ENCODE measurements around the gene RFT1. TPM values are rescaled to one million over a fixed set of nuclear protein-coding genes. Genes with fewer than 3 reads are reported as not detected.
A peak's percentile ranks its signal among the peaks of the same experiment; 100 is the strongest.

Gene RFT1
- total and polyA plus RNA-seq, 7 experiments from 2014 or later, result 16.0 to 32.0 (median 24.1) TPM

- POLR2A ChIA-PET, result no interaction called here
- H3K4me3 Mint-ChIP-seq, result no peak overlapping the region
- Histone ChIP-seq H3K4me1 (ENCODE audit: control insufficient read depth in 2 of 2, insufficient read depth in 2 of 2, low read length in 2 of 2) (no peaks in the 10 kb centered on the region), H3K9me3 (ENCODE audit: control insufficient read depth in 2 of 3, low read length in 3 of 3) (no peaks in the 10 kb centered on the region), H3K36me3 (ENCODE audit: control insufficient read depth in 2 of 3, insufficient read depth in 3 of 3, low read length in 3 of 3) (peaks cover 0 to 55% (median 5%) of the 10 kb centered on the region in 3 experiments), H3K27ac (ENCODE audit: low read depth, low read length) (no peak overlapping the region), H3K27me3 (ENCODE audit: control insufficient read depth in 2 of 2, insufficient read depth in 2 of 2, low read length in 2 of 2) (no peaks in the 10 kb centered on the region), H3K4me3 (ENCODE audit: low read length) (no peak overlapping the region)
- CTCF ChIA-PET, result no interaction called here
- peaks cover 0 to 6% (median 0%) of the 10 kb centered on the region in 7 donors for H3K4me1 Mint-ChIP-seq
- H3K36me3 Mint-ChIP-seq, result peaks cover 4 to 40% (median 8%) of the 10 kb centered on the region in 5 donors
- H3K9me3 Mint-ChIP-seq, result no peaks in the 10 kb centered on the region
- DNase-seq (no peak), ATAC-seq (no peak)
- H3K27me3 Mint-ChIP-seq, result no peaks in the 10 kb centered on the region
- H3K27ac Mint-ChIP-seq, result peak overlapping the region in 3 of 9 donors; percentile 30 to 59 (median 42)
- intact Hi-C loops (cut with micrococcal nuclease), result no loop called here
Observed at GRCh38 chr3:53089511-53089910, 40.7 kb downstream of the RFT1 start.

DNA sequence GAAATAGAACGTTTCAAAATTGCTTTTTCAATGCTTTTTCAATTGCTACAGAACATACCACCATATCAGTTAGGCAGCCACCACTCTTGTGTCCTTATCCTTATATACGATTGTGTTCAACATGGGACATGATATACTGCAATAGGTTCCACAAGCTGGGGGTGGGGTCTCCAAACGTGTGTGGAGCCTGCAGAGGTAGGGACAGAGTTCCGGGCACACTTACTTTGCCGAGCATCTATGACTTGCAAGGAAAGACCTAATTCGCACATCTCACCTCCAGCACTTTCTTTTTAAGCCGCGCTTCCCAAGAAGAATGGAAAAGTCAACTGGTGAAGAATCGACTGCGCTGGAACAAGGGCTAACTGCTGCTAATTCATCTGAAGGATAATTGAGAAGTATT is 44.8 kb downstream of the RFT1 start:
- H3K27me3 ChIP-seq (ENCODE audit: control insufficient read depth in 2 of 2, insufficient read depth in 2 of 2, low read length in 2 of 2), result no peaks in the 10 kb centered on the region
- intact Hi-C loops (cut with micrococcal nuclease), result no loop called here
- H3K9me3 ChIP-seq (ENCODE audit: control insufficient read depth in 2 of 3, low read length in 3 of 3), result no peaks in the 10 kb centered on the region
- H3K4me3 ChIP-seq (ENCODE audit: low read length), result no peak overlapping the region
- Mint-ChIP-seq H3K9me3 (no peaks in the 10 kb centered on the region), H3K36me3 (peaks cover 0 to 10% (median 0%) of the 10 kb centered on the region in 5 donors), H3K27ac (no peak overlapping the region), H3K27me3 (no peaks in the 10 kb centered on the region), H3K4me3 (no peak overlapping the region), H3K4me1 (peaks cover 0 to 3% (median 0%) of the 10 kb centered on the region in 7 donors)
- peaks cover 0 to 22% (median 5%) of the 10 kb centered on the region in 3 experiments for H3K36me3 ChIP-seq (ENCODE audit: control insufficient read depth in 2 of 3, insufficient read depth in 3 of 3, low read length in 3 of 3)
- no peak for ATAC-seq
- H3K27ac ChIP-seq (ENCODE audit: low read depth, low read length), result no peak overlapping the region
- ChIA-PET CTCF (no interaction called here), POLR2A (interaction anchor here (1.0 kb wide), 1 partner anchor 9 kb away, joined by 3 read pairs; no protein-coding TSS in a partner anchor)
- no peak for DNase-seq
- H3K4me1 ChIP-seq (ENCODE audit: control insufficient read depth in 2 of 2, insufficient read depth in 2 of 2, low read length in 2 of 2), result no peaks in the 10 kb centered on the region

DNA sequence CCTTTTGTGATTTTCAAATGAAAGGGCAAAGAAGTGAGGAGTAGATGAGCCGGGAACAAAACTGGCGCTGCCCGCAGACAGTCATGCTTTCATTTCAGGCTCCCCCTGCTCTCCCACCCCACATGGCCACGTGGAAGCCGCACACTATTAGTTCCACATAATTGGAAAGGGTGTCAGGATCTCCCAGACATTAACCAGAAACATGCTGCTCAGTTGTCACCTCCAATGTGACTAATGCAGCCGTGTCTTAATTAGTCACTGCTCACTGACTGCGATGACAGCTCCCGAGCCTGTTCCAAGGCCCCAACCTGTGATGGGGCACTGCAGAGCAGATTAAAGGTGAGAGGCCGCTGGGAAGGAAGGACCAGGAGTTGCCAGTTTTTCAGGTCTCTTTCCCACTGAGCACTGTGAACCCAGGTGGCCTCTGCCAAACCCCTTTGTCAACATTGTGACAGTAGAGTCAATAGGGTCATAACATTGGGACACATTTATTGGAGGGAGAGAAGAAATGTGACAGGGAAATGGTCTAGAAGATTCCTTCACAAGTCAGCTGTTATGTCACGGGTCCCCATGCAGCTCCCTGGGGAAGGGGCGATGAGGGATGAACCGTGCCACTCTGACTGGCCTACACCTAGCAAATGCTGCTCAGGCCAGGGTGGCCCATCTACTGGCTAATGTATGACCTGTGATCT is 45.8 kb downstream of the RFT1 start:
- H3K4me3 Mint-ChIP-seq, result no peak overlapping the region
- CTCF ChIA-PET, result interaction anchor here (0.6 kb wide), 1 partner anchor 324 kb away, joined by 3 read pairs; no protein-coding TSS in a partner anchor
- no peaks in the 10 kb centered on the region for H3K9me3 ChIP-seq (ENCODE audit: control insufficient read depth in 2 of 3, low read length in 3 of 3)

DNA sequence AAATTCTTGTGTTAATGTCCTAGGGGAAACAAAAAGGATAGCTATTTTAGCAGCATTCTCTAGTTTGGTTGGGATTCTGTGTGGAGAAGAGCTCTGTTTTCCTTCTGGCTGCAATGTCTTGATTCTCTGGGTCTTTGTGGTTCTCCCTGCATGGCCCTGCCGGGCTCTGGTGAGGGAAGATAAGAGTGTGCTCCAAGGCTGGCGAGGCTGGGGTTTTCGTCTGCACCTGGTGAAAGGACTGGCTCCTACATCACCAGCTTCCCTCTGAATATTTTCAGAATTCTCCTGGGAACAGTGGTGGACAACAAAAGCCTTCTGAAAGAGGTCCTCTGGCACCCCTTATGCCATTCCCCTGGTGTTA is 46.3 kb downstream of the RFT1 start:
- Mint-ChIP-seq H3K4me1 (peaks cover 0 to 2% (median 0%) of the 10 kb centered on the region in 7 donors), H3K27me3 (no peaks in the 10 kb centered on the region), H3K36me3 (peaks cover 0 to 7% (median 0%) of the 10 kb centered on the region in 5 donors), H3K4me3 (no peak overlapping the region), H3K9me3 (no peaks in the 10 kb centered on the region), H3K27ac (peak overlapping the region in 5 of 9 donors; percentile 10 to 72 (median 27))
- intact Hi-C loops (cut with micrococcal nuclease), result no loop called here
- POLR2A ChIA-PET, result interaction anchor here (0.8 to 1.0 kb wide), 2 partner anchors 8 to 11 kb away, joined by 3 read pairs; no protein-coding TSS in a partner anchor
- no peak for ATAC-seq
- no peaks in the 10 kb centered on the region for H3K27me3 ChIP-seq (ENCODE audit: control insufficient read depth in 2 of 2, insufficient read depth in 2 of 2, low read length in 2 of 2)
- H3K4me1 ChIP-seq (ENCODE audit: control insufficient read depth in 2 of 2, insufficient read depth in 2 of 2, low read length in 2 of 2), result no peaks in the 10 kb centered on the region
- H3K9me3 ChIP-seq (ENCODE audit: control insufficient read depth in 2 of 3, low read length in 3 of 3), result no peaks in the 10 kb centered on the region
- no peak overlapping the region for H3K27ac ChIP-seq (ENCODE audit: low read depth, low read length)
- no peak overlapping the region for H3K4me3 ChIP-seq (ENCODE audit: low read length)
- CTCF ChIA-PET, result no interaction called here
- peaks cover 0 to 7% (median 5%) of the 10 kb centered on the region in 3 experiments for H3K36me3 ChIP-seq (ENCODE audit: control insufficient read depth in 2 of 3, insufficient read depth in 3 of 3, low read length in 3 of 3)
- no peak for DNase-seq

More for the DNA sequence above, 45.8 kb downstream of the RFT1 start:
- POLR2A ChIA-PET, result interaction anchor here (0.8 to 1.0 kb wide), 2 partner anchors 8 to 11 kb away, joined by 3 read pairs; no protein-coding TSS in a partner anchor
- intact Hi-C loops (cut with micrococcal nuclease), result no loop called here
- H3K4me1 Mint-ChIP-seq, result peaks cover 0 to 2% (median 0%) of the 10 kb centered on the region in 7 donors
- Histone ChIP-seq H3K4me1 (ENCODE audit: control insufficient read depth in 2 of 2, insufficient read depth in 2 of 2, low read length in 2 of 2) (no peaks in the 10 kb centered on the region), H3K27ac (ENCODE audit: low read depth, low read length) (no peak overlapping the region), H3K4me3 (ENCODE audit: low read length) (no peak overlapping the region), H3K27me3 (ENCODE audit: control insufficient read depth in 2 of 2, insufficient read depth in 2 of 2, low read length in 2 of 2) (no peaks in the 10 kb centered on the region), H3K36me3 (ENCODE audit: control insufficient read depth in 2 of 3, insufficient read depth in 3 of 3, low read length in 3 of 3) (peaks cover 0 to 12% (median 5%) of the 10 kb centered on the region in 3 experiments)
- ATAC-seq, result no peak
- DNase-seq, result no peak
- peaks cover 0 to 7% (median 0%) of the 10 kb centered on the region in 5 donors for H3K36me3 Mint-ChIP-seq
- peak overlapping the region in 4 of 9 donors; percentile 27 to 78 (median 35) for H3K27ac Mint-ChIP-seq
- no peaks in the 10 kb centered on the region for H3K27me3 Mint-ChIP-seq
- no peaks in the 10 kb centered on the region for H3K9me3 Mint-ChIP-seq

GRCh38 chr3:53083521-53083920 is 46.7 kb downstream of the RFT1 start:
- Mint-ChIP-seq H3K4me3 (no peak overlapping the region), H3K27me3 (no peaks in the 10 kb centered on the region), H3K4me1 (peaks cover 0 to 2% (median 0%) of the 10 kb centered on the region in 7 donors), H3K36me3 (peaks cover 0 to 7% (median 0%) of the 10 kb centered on the region in 5 donors), H3K27ac (no peak overlapping the region), H3K9me3 (no peaks in the 10 kb centered on the region)
- no peak for ATAC-seq
- ChIA-PET CTCF (no interaction called here), POLR2A (interaction anchor here (0.8 to 1.0 kb wide), 2 partner anchors 9 to 10 kb away, joined by 3 read pairs; no protein-coding TSS in a partner anchor)
- Histone ChIP-seq H3K4me1 (ENCODE audit: control insufficient read depth in 2 of 2, insufficient read depth in 2 of 2, low read length in 2 of 2) (no peaks in the 10 kb centered on the region), H3K27ac (ENCODE audit: low read depth, low read length) (no peak overlapping the region), H3K4me3 (ENCODE audit: low read length) (no peak overlapping the region), H3K9me3 (ENCODE audit: control insufficient read depth in 2 of 3, low read length in 3 of 3) (no peaks in the 10 kb centered on the region), H3K27me3 (ENCODE audit: control insufficient read depth in 2 of 2, insufficient read depth in 2 of 2, low read length in 2 of 2) (no peaks in the 10 kb centered on the region), H3K36me3 (ENCODE audit: control insufficient read depth in 2 of 3, insufficient read depth in 3 of 3, low read length in 3 of 3) (peaks cover 0 to 7% (median 5%) of the 10 kb centered on the region in 3 experiments)
- intact Hi-C loops (cut with micrococcal nuclease), result no loop called here
- no peak for DNase-seq

DNA sequence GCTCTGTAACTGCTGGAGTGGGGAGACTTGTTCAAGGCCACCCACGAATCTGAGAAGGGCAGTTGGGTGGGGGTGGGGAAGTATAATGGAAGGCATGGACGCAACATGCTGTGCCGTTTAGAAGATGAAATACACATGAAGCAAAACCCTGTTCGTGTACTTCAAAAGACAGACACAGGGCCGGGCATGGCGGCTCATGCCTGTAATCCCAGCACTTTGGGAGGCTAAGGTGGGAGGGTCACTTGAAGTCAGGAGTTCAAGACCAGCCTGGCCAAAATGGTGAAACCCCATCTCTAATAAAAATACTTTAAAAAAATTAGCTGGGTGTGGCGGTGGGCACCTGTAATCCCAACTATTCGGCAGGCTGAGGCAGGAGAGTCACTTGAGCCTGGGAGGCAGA is 47.5 kb downstream of the RFT1 start:
- Histone ChIP-seq H3K36me3 (ENCODE audit: control insufficient read depth in 2 of 3, insufficient read depth in 3 of 3, low read length in 3 of 3) (peaks cover 0 to 4% (median 0%) of the 10 kb centered on the region in 3 experiments), H3K9me3 (ENCODE audit: control insufficient read depth in 2 of 3, low read length in 3 of 3) (no peaks in the 10 kb centered on the region), H3K4me3 (ENCODE audit: low read length) (no peak overlapping the region), H3K27me3 (ENCODE audit: control insufficient read depth in 2 of 2, insufficient read depth in 2 of 2, low read length in 2 of 2) (no peaks in the 10 kb centered on the region), H3K27ac (ENCODE audit: low read depth, low read length) (no peak overlapping the region), H3K4me1 (ENCODE audit: control insufficient read depth in 2 of 2, insufficient read depth in 2 of 2, low read length in 2 of 2) (no peaks in the 10 kb centered on the region)
- H3K4me3 Mint-ChIP-seq, result no peak overlapping the region
- H3K36me3 Mint-ChIP-seq, result peaks cover 0 to 4% (median 0%) of the 10 kb centered on the region in 5 donors
- intact Hi-C loops (cut with micrococcal nuclease), result no loop called here
- peaks cover 0 to 2% (median 0%) of the 10 kb centered on the region in 7 donors for H3K4me1 Mint-ChIP-seq
- no peaks in the 10 kb centered on the region for H3K9me3 Mint-ChIP-seq
- H3K27ac Mint-ChIP-seq, result no peak overlapping the region
- CTCF ChIA-PET, result no interaction called here
- DNase-seq (no peak), ATAC-seq (no peak)
- POLR2A ChIA-PET, result no interaction called here
- H3K27me3 Mint-ChIP-seq, result no peaks in the 10 kb centered on the region
